Parathyroid adenoma (tissue), 2 donors: ENCODE measurements around the gene GLI3.

Source experiments
- H2AFZ ChIP-seq: fragments of 300-600 bp; sonication (generic); one replicate; pipeline ENCODE4 v1.7.0; 2017; ENCODE audit warnings: antibody characterized with exemption, mild to moderate bottlenecking
- H3K27ac ChIP-seq: fragments of 300-600 bp; sonication (generic); one replicate; pipeline ENCODE4 v1.7.0; 2017
- H3K27me3 ChIP-seq: fragments of 300-600 bp; sonication (generic); one replicate; pipeline ENCODE4 v1.7.0; 2017; ENCODE audit warnings: low read length; ENCODE audit not compliant: control insufficient read depth, insufficient read depth
- H3K36me3 ChIP-seq: fragments of 300-600 bp; sonication (generic); one replicate; pipeline ENCODE4 v1.7.0; 2017; ENCODE audit warnings: low read length; ENCODE audit not compliant: control insufficient read depth, insufficient read depth
- H3K4me1 ChIP-seq: fragments of 300-600 bp; sonication (generic); one replicate; pipeline ENCODE4 v1.7.0; 2017; ENCODE audit warnings: control low read depth
- H3K4me2 ChIP-seq: fragments of 300-600 bp; sonication (generic); one replicate; pipeline ENCODE4 v1.7.0; 2017; ENCODE audit warnings: low read length
- H3K4me3 ChIP-seq: fragments of 300-600 bp; sonication (generic); one replicate; pipeline ENCODE4 v1.7.0; 2017; ENCODE audit warnings: low read depth, low read length
- H3K79me2 ChIP-seq: fragments of 300-600 bp; sonication (generic); one replicate; pipeline ENCODE4 v1.7.0; 2017; ENCODE audit warnings: control low read depth
- H3K9ac ChIP-seq: fragments of 300-600 bp; sonication (generic); one replicate; pipeline ENCODE4 v1.7.0; 2017; ENCODE audit warnings: mild to moderate bottlenecking
- H3K9me3 ChIP-seq: fragments of 300-600 bp; sonication (generic); one replicate; pipeline ENCODE4 v1.7.0; 2017; ENCODE audit warnings: low read length; ENCODE audit not compliant: control insufficient read depth
- CTCF ChIP-seq: fragments of 300-600 bp; sonication (generic); IDR thresholded peaks from one replicate; pipeline ENCODE4 v1.7.0; 2017; ENCODE audit warnings: antibody characterized with exemption, mild to moderate bottlenecking
- donor health status: primary hyperparathyroidism.

The GLI3 gene

DNA sequence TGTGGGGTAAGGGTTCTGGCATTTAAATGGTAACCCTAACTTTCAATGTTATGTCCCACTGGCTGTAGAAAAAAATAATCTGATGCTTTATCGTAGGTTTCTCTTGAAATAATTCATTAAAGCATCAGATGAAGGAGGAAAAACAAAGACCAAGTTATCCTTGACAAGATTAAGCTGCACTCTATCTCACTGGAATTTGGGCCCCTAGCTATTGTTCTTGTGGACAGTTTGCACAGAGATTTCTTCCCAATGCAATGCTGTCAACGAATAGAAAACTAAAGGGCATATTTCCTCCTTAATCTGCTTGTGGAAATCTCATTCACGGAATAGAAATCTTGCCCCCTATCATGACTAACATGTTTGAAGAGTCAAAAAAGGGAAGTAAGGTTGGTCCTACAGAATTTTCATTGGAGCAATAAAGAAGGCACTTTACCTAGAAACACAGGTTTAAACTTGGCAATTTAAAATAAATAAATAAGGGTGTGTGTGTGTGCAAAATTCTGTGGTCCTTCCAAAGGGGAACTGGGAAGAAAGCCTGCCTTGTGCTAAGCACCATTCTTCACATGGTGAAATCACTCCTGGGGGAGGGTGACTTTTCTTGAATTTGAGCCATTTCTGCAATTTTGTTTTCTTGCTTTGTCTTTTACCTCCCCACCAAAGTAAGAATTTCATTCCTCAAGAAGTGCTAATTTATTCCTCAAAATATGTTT, 242.8 kb downstream of the GLI3 start:
- Histone ChIP-seq H3K4me3 (no peak overlapping the region), H3K36me3 (no peaks in the 10 kb centered on the region), H3K9ac (no peak overlapping the region), H3K4me1 (no peaks in the 10 kb centered on the region), H3K9me3 (no peaks in the 10 kb centered on the region), H3K79me2 (no peaks in the 10 kb centered on the region), H3K27ac (no peak overlapping the region), H3K27me3 (no peaks in the 10 kb centered on the region), H2AFZ (no peak overlapping the region), H3K4me2 (no peak overlapping the region)
- TF ChIP-seq CTCF = no peak

DNA sequence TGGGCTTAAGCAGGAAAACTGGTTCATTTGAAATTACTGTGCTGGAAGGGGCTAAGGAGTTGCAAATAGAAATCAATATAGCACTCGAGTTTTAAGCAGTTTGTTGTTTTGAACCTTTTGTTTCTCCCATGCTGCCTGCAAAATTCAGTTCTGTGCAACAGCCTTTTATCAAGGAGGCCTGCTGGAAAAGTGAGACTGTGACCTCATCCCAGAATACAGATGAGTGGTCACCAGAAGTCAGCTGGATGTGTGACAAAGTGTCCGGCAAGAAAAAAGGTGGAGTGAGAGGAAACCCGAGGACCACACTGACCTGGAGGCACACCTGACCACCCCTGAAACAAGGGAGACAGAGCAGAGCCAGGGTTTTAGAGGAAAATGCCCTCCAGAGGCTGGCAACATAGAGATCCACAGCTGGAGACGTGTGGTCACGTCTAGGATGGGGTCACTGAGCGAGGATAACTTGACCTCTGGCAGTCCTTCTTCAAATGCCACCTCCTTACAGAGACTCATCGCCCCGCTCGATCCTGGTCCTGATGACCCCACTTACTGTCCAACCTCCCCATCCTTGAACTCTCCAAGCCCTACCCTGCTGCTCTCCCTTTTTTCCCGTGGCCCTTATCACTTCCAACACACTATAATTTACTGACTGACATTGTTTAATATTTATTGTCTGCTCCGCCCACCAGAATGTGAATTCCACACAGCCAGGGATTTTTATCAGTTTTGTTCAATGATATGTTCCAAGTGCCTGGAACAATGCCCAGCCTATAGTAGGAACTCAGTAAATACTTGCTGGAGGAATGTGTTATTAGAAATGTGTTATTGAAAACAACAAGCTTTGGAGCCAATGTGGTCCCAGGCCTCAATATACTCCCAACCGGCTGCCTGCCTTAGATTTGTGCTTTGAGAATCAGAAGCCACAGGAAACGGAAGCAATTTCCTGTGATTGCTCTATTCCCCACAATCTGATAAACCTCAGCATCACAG, 243.8 kb downstream of the GLI3 start:
- Histone ChIP-seq H3K4me2 (no peak overlapping the region), H3K27ac (no peak overlapping the region), H3K9me3 (no peaks in the 10 kb centered on the region), H3K9ac (no peak overlapping the region), H2AFZ (no peak overlapping the region), H3K27me3 (no peaks in the 10 kb centered on the region), H3K36me3 (no peaks in the 10 kb centered on the region), H3K4me1 (no peaks in the 10 kb centered on the region), H3K79me2 (no peaks in the 10 kb centered on the region), H3K4me3 (no peak overlapping the region)
- no peak for TF ChIP-seq CTCF

DNA sequence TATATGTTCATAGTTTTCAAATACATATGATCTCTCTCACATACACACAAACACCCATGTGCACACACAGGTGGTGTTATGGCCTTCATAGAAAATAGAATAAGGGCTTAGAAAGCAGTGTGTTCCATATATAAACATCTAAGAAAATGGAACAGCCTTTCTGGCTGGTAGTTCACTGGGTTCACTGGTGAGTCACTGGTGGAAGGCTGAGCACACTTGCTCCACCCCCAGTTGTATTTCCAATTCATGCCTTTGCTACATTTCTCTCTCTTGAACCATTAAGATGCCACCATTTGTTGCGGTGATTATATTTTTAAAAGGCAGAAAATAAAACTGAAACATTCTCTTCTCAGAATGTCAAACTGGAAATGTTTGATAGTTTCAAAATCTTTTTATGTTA, 252.1 kb downstream of the GLI3 start:
- no peaks in the 10 kb centered on the region for H3K9me3 ChIP-seq
- H3K4me3 ChIP-seq = no peak overlapping the region
- no peaks in the 10 kb centered on the region for H3K4me1 ChIP-seq
- TF ChIP-seq CTCF = no peak
- H3K27ac ChIP-seq = no peak overlapping the region
- H3K9ac ChIP-seq = no peak overlapping the region
- no peaks in the 10 kb centered on the region for H3K27me3 ChIP-seq
- no peak overlapping the region for H3K4me2 ChIP-seq
- no peaks in the 10 kb centered on the region for H3K36me3 ChIP-seq
- H2AFZ ChIP-seq = no peak overlapping the region
- H3K79me2 ChIP-seq = no peaks in the 10 kb centered on the region

DNA sequence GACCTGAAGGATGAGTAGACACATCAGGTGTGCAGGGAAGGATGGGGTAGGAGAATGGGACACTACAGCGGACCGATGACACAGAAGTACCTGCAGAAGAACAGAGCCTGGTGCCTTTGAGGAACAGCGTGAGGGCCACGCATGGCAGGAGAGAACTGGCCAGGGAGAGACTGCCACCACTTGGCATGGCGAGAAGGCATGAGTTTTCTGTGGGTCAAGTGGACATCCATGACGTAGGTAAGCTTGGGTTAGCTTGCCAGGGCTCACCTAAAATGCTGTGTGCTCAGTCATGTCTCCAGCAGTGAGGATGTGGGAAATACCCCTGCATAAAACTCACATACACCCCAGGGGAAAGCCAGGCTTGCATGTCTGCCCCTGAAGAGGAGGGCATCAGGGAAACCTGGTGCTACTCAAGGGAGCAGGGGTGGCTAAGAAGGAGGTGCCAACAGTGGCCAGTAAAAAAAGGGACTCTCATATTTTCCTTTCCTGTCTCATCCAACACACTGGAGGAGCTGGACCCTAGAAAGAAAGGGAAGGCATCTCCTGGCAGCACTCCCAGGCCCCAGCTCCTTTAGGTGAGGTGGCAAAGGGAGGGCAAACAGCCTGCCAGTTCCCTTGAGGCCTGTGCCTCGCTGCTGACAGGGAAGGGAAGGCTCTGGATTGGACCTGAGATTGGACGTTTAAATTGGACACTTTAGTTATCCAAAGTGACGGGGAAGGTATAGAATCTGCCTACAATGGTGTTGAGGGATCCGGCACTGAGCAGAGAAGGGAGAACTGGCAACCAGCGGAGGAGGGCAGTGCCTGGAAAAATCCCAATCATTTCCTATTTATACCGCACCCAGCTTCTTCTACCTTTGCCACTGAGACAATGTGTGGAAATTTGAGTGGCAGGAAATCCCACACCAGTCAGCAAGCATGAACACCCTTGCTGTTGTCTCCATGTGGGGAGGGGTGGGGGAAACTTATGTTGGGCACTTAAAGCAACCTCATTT, 255.7 kb downstream of the GLI3 start:
- Histone ChIP-seq H3K27ac (no peak overlapping the region), H3K4me1 (no peaks in the 10 kb centered on the region)
- no peak for TF ChIP-seq CTCF

More for the DNA sequence above, 255.7 kb downstream of the GLI3 start:
- H3K27me3 ChIP-seq = no peaks in the 10 kb centered on the region
- H3K9ac ChIP-seq = no peak overlapping the region
- no peak overlapping the region for H2AFZ ChIP-seq
- no peaks in the 10 kb centered on the region for H3K79me2 ChIP-seq
- H3K9me3 ChIP-seq = no peaks in the 10 kb centered on the region
- no peak overlapping the region for H3K4me3 ChIP-seq
- H3K4me2 ChIP-seq = no peak overlapping the region
- H3K36me3 ChIP-seq = no peaks in the 10 kb centered on the region
